Measurements from ENCODE around the gene SCCPDH.

- no peak for TF ChIP-seq CTCF (IDR thresholded peaks at IDR 0.05; ENCODE audit: low read depth, low read length)
- no peak for TF ChIP-seq POLR2A (IDR thresholded peaks at IDR 0.05; ENCODE audit: extremely low read depth, insufficient read length)
- TF ChIP-seq MAX (IDR thresholded peaks at IDR 0.05; ENCODE audit: low read depth, low read length), result no peak
- no peak for TF ChIP-seq MYC (IDR thresholded peaks at IDR 0.05; ENCODE audit: low read depth, low read length)
These were observed 90.7 kb downstream of the SCCPDH start for GRCh38 chr1:246814890-246815289.
